ENCODE results near the gene APCDD1.

The APCDD1 gene

GRCh38 chr18:10516078-10516477, 61.6 kb downstream of the APCDD1 start:
- no peak for DNase-seq (ENCODE audit: extremely low spot score)
- no peak for TF ChIP-seq CTCF (IDR thresholded peaks at IDR 0.05; ENCODE audit: control extremely low read depth, extremely low read depth, low read depth, missing control alignments)
- CTCF ChIA-PET: interaction anchor here (0.9 to 10.1 kb wide), 3 partner anchors 14 to 545 kb away, joined by 3 to 91 read pairs (median 40); no protein-coding TSS in a partner anchor
- POLR2A ChIA-PET: no interaction called here

- CTCF ChIA-PET: interaction anchor here (1.1 to 10.1 kb wide), 11 partner anchors 9 to 569 kb away, joined by 3 to 91 read pairs (median 5); no protein-coding TSS in a partner anchor
- POLR2A ChIA-PET: no interaction called here
- no peak for DNase-seq (ENCODE audit: extremely low spot score)
- peak; percentile 23 for TF ChIP-seq CTCF (IDR thresholded peaks at IDR 0.05; ENCODE audit: control extremely low read depth, extremely low read depth, low read depth, missing control alignments)
Measured at GRCh38 chr18:10518595-10519255, 64.3 kb downstream of the APCDD1 start.

DNA sequence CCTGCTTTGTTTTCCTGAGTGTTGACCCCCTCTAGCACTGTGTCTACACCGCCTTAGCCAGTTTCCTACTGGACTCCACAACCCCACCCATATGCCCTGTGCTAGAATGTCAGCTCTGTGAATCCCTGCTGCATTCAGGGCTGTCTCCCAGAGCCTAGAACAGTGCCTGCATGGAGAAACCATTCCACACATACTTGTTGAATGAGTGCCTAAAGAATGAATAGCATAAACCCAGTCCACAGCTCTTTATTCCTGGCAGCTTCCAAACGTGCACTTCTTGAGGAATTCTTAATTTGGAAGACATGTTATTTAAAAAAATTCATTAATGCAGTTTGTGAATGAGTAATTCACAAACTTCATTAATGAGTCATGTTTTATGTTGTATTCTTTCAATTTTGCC, 64.9 kb downstream of the APCDD1 start:
- DNase-seq (ENCODE audit: extremely low spot score): no peak
- ChIA-PET POLR2A (no interaction called here), CTCF (interaction anchor here (0.6 to 10.1 kb wide), 14 partner anchors 10 to 568 kb away, joined by 3 to 91 read pairs (median 4); no protein-coding TSS in a partner anchor)
- TF ChIP-seq CTCF (IDR thresholded peaks at IDR 0.05; ENCODE audit: control extremely low read depth, extremely low read depth, low read depth, missing control alignments): no peak

DNA sequence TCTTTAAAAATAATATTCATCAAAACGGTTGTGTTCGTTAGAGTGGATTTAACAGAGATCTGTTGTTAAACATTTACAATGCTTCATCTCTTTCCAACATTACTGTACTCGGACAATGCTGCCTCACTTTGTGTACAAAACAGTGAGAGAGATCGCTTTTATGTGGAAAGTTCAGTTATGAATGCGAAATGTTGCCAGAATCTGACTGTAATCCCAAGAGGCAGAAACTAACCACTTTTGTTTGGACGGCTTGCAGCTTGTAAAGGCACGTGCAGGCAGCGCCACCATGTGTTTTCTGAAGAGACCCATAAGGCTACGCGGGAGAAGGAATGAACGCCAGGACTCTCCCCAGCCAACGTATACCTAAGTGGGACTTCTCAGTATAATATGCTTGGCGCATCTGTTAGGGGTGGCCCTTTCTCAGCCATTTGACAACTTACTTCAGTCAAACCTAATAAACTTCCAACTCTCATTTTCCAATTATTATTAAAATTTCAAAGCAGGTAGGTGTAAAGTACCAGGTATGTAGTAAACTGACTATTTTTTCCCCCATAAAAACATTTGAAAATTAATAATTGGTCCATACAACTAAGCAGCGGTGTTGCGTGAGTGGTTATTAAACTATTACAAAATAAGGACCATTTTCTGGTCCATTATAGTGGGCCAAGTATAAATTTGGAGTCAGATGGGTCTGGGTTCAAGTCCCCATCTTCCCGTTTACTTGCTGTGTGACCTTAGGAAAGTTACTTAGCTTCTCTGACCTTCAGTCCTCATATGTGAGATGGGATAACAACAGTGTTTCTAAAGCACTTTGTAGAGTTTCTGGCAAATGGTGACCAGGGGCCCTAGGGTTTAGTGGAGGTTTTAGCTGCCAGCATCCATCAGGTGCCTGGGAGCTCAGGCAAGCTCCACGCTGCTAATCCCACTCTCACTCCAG, 65.8 kb downstream of the APCDD1 start:
- TF ChIP-seq CTCF (IDR thresholded peaks at IDR 0.05; ENCODE audit: control extremely low read depth, extremely low read depth, low read depth, missing control alignments): peak; percentile 70
- POLR2A ChIA-PET: no interaction called here
- DNase-seq (ENCODE audit: extremely low spot score): peak; percentile 71
- CTCF ChIA-PET: interaction anchor here (0.6 to 10.1 kb wide), 15 partner anchors 11 to 568 kb away, joined by 3 to 91 read pairs (median 4); no protein-coding TSS in a partner anchor

- ChIA-PET CTCF (interaction anchor here (0.9 to 10.1 kb wide), 2 partner anchors 30 to 551 kb away, joined by 3 to 91 read pairs; no protein-coding TSS in a partner anchor), POLR2A (no interaction called here)
- no peak for DNase-seq (ENCODE audit: extremely low spot score)
- TF ChIP-seq CTCF (IDR thresholded peaks at IDR 0.05; ENCODE audit: control extremely low read depth, extremely low read depth, low read depth, missing control alignments): no peak
Measured at GRCh38 chr18:10521566-10521965, 67.1 kb downstream of the APCDD1 start.

GRCh38 chr18:10522574-10522973, 68.1 kb downstream of the APCDD1 start:
- POLR2A ChIA-PET: no interaction called here
- CTCF ChIA-PET: interaction anchor here (0.8 to 10.1 kb wide), 4 partner anchors 15 to 552 kb away, joined by 3 to 91 read pairs (median 3); no protein-coding TSS in a partner anchor

More at GRCh38 chr18:10522574-10522973, 68.1 kb downstream of the APCDD1 start:
- no peak for TF ChIP-seq CTCF (IDR thresholded peaks at IDR 0.05; ENCODE audit: control extremely low read depth, extremely low read depth, low read depth, missing control alignments)
- no peak for DNase-seq (ENCODE audit: extremely low spot score)
